Astrocyte of the hippocampus (primary cell): ENCODE data around the gene TCP11.

Source experiments
- DNase-seq: peaks from one replicate; pipeline ENCODE4 v3.0.0; 2011; ENCODE audit warnings: low read depth, low spot score

TCP11 gene

GRCh38 chr6:35092362-35093117 is 48.6 kb downstream of the TCP11 start:
- DNase-seq, result peak; percentile 80

- DNase-seq, result no peak
Measured at GRCh38 chr6:35091346-35092083, 49.6 kb downstream of the TCP11 start.

GRCh38 chr6:35090734-35091133 is 50.4 kb downstream of the TCP11 start:
- no peak for DNase-seq

GRCh38 chr6:35089935-35090505 is 51.1 kb downstream of the TCP11 start:
- peak; percentile 93 for DNase-seq

DNA sequence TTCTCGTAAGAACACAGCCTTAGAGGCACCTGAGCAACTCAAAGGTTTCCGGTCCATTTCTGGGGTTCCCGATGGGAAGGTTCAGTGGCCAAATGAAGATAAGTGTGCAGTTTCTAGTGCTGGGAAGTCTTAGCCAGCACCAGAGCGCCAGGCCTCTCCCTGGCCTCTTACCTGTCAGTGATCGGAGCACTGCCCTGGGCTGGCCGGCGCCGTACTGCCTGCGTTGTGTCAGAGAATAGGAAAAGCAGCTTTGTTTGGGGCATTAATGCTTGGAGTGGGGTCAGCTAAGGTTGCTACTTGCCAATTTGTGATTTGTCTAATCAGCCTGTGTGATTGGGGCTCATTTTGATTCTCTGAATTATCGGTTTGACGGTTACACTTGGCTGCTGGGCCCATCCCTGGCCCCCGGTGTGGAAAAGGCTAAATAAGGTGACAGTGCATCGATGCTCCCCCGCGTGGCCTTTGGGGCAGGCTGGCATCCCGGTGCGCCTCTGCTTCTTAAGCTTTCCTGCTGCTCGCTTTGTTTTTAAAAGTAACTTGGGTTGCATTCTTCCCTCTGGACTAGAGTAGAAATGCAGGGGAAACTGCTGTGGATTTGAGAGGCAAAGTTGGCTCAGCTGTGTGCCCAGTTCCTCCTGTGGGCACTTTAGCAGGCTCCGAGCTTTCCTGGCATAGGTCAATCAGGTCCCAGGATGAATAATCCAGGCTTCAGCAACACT is 51.8 kb downstream of the TCP11 start:
- no peak for DNase-seq

GRCh38 chr6:35088281-35089215 is 52.6 kb downstream of the TCP11 start:
- no peak for DNase-seq

- DNase-seq, result no peak
Measured at GRCh38 chr6:35087361-35088280, 53.5 kb downstream of the TCP11 start.

DNA sequence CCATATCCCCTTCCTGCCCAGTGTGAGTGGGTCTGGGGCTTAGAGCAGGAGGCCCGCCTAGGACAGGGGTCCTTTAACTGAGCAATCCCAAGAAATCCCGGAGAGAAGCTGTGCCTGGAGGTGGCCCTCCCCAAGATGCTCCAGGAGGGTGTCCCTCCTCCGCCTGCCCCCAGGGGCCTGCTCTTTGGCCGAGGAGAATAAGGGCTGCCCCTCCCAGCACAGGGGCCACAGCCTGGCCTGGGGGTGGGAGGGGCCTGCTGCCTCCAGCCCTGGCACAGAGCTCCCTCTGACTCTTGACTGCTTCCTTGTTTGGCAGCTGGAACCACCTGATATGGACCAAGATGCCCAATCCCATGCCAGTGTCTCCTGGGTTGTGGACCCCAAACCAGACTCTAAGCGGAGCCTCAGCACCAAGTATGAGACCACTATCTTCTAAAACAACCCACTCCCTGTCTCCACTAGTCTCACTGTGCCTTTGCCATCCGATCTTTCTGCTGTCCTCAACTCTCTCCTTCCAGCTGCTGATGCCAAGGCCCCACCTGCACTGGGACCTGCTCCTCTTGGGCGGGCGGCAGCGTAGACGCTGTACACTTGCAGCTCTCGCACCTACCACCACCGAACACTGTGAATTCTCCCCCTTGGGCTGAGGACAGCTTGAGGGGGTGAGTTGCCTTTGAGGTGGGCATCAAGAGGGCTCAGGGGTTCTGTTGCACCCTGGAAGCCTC is 54.3 kb downstream of the TCP11 start:
- DNase-seq, result no peak

DNA sequence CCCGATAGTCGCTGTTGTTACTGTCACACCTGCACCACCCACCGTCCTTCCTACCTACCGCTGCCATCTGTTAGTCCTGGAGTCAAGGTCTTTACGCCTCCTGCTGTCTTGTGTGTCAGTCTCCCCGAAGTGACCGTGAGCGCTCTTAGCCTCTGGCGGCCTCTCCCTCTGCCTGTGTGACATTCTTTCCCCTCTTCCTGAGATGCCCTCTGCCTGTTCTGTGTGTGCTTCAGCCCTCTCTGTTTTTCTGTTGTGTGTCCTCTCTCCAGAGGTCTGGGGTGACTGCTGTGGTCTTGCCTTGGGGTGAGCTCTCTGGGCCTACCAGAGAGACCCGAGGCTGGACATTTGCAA is 54.9 kb downstream of the TCP11 start:
- no peak for DNase-seq

- no peak for DNase-seq
Measured at GRCh38 chr6:35085359-35086281, 55.5 kb downstream of the TCP11 start.

- no peak for DNase-seq
Measured at GRCh38 chr6:35084511-35085203, 56.5 kb downstream of the TCP11 start.

DNA sequence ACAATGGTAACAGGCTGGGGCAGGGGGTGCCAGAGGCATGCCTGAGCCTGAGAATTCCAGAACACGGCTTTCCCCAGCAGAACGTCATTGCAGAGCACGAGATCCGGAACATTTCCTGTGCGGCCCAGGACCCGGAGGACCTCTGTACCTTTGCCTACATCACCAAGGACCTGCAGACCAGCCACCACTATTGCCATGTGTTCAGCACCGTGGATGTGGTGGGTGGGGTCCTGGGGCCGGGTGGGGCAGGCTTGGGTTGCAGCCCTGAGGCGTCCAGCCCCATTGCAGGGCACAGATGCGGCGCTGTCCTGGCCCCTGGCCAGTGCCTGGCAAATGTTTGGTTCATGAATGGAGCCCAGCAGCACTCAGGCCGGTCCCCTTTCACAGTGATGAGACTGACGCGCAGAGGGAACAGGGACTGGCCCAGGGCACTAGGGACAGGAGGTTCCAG is 57.1 kb downstream of the TCP11 start:
- DNase-seq, result no peak

GRCh38 chr6:35083507-35083906 is 57.6 kb downstream of the TCP11 start:
- DNase-seq, result no peak

DNA sequence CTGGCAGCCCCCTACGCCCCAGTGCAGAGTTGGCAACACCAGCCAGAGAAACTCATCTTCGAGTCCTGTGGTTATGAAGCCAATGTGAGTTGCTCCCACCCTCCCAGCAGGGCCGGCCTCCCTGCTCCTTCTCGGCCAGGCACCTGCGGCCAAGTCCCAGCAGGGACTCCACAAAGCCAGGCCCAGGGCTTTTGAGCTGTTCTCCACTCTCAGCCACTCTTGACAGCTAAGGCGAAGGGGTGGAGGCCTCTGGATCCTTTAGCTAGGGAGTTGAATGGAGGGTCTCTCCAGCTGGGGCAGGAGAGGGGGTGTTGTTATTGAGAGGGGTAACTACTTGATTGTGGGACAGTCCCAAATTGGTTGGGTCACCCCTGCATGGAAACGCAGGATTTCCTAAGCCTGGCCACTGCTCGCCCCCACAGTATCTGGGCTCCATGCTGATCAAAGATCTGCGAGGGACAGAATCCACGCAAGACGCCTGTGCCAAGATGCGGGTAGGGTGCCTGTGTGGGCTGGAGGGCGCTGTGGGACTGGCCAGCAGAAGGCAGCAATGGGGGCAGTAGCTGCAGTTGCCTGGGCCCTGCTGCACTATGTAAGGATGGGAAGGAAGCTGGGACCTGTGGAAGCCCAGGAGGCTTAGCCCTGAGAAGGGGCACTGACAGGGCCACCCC is 58.3 kb downstream of the TCP11 start:
- no peak for DNase-seq

- DNase-seq, result no peak
Measured at GRCh38 chr6:35082046-35082732, 59.0 kb downstream of the TCP11 start.

DNA sequence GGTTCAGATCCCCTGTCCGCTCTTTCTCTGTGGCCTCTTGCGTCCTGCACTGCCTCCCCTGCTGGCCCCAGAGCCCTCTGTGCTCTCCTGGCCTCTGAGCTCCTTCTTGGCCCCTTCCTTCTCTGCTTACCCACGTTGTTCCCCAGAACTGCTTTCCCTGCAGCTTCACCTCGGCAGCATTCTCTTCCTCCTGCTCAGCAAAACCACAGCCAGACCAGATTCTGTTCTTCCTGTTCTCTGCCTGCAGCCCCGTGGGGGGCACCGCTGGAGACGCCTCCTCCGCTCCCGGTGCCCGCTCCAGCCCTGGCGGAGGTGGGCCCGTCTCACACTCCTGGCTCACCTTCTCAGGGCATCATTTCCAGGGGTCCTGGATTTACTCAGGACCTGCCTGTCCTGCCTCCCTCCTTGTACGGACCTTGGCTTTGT is 59.7 kb downstream of the TCP11 start:
- DNase-seq, result peak; percentile 57
